ENCODE data around the gene ARMH2.

ARMH2 gene

GRCh38 chr6:24761851-24762250 is 36.9 kb downstream of the ARMH2 start:
- Histone ChIP-seq H3K36me3 (ENCODE audit: control insufficient read depth, insufficient read depth, low read length) (no peaks in the 10 kb centered on the region), H3K9me3 (ENCODE audit: control insufficient read depth, low read length) (no peaks in the 10 kb centered on the region), H3K27me3 (ENCODE audit: control insufficient read depth, insufficient read depth, low read length) (no peaks in the 10 kb centered on the region), H3K79me2 (no peaks in the 10 kb centered on the region), H2AFZ (no peak overlapping the region), H3K27ac (no peak overlapping the region), H3K4me1 (peaks cover 9% of the 10 kb centered on the region), H3K4me3 (ENCODE audit: low read depth, low read length) (no peak overlapping the region), H3K4me2 (ENCODE audit: low read length) (no peak overlapping the region), H3K9ac (no peak overlapping the region)
- TF ChIP-seq CTCF (IDR thresholded peaks at IDR 0.05): no peak

- no peak overlapping the region for H3K4me3 ChIP-seq (ENCODE audit: low read depth, low read length)
- peaks cover 9% of the 10 kb centered on the region for H3K4me1 ChIP-seq
- no peak overlapping the region for H3K9ac ChIP-seq
- no peaks in the 10 kb centered on the region for H3K36me3 ChIP-seq (ENCODE audit: control insufficient read depth, insufficient read depth, low read length)
- no peaks in the 10 kb centered on the region for H3K79me2 ChIP-seq
- TF ChIP-seq CTCF (IDR thresholded peaks at IDR 0.05): no peak
- H3K27me3 ChIP-seq (ENCODE audit: control insufficient read depth, insufficient read depth, low read length): no peaks in the 10 kb centered on the region
- H2AFZ ChIP-seq: no peak overlapping the region
- no peak overlapping the region for H3K4me2 ChIP-seq (ENCODE audit: low read length)
- no peaks in the 10 kb centered on the region for H3K9me3 ChIP-seq (ENCODE audit: control insufficient read depth, low read length)
- no peak overlapping the region for H3K27ac ChIP-seq
Observed at GRCh38 chr6:24761193-24761835, 37.4 kb downstream of the ARMH2 start.

GRCh38 chr6:24760210-24760609 is 38.5 kb downstream of the ARMH2 start:
- H3K27me3 ChIP-seq (ENCODE audit: control insufficient read depth, insufficient read depth, low read length): no peaks in the 10 kb centered on the region
- no peak overlapping the region for H3K4me3 ChIP-seq (ENCODE audit: low read depth, low read length)
- H3K36me3 ChIP-seq (ENCODE audit: control insufficient read depth, insufficient read depth, low read length): no peaks in the 10 kb centered on the region
- peaks cover 9% of the 10 kb centered on the region for H3K4me1 ChIP-seq
- no peak overlapping the region for H3K9ac ChIP-seq
- no peaks in the 10 kb centered on the region for H3K9me3 ChIP-seq (ENCODE audit: control insufficient read depth, low read length)
- H2AFZ ChIP-seq: no peak overlapping the region
- no peaks in the 10 kb centered on the region for H3K79me2 ChIP-seq
- no peak overlapping the region for H3K27ac ChIP-seq
- H3K4me2 ChIP-seq (ENCODE audit: low read length): no peak overlapping the region
- no peak for TF ChIP-seq CTCF (IDR thresholded peaks at IDR 0.05)

GRCh38 chr6:24759718-24760117 is 39.0 kb downstream of the ARMH2 start:
- H3K9ac ChIP-seq: no peak overlapping the region
- no peaks in the 10 kb centered on the region for H3K27me3 ChIP-seq (ENCODE audit: control insufficient read depth, insufficient read depth, low read length)
- peaks cover 9% of the 10 kb centered on the region for H3K4me1 ChIP-seq
- H3K4me2 ChIP-seq (ENCODE audit: low read length): no peak overlapping the region
- no peak overlapping the region for H3K4me3 ChIP-seq (ENCODE audit: low read depth, low read length)
- H2AFZ ChIP-seq: no peak overlapping the region
- no peaks in the 10 kb centered on the region for H3K9me3 ChIP-seq (ENCODE audit: control insufficient read depth, low read length)
- H3K36me3 ChIP-seq (ENCODE audit: control insufficient read depth, insufficient read depth, low read length): no peaks in the 10 kb centered on the region
- H3K27ac ChIP-seq: no peak overlapping the region
- H3K79me2 ChIP-seq: no peaks in the 10 kb centered on the region
- TF ChIP-seq CTCF (IDR thresholded peaks at IDR 0.05): no peak

GRCh38 chr6:24757611-24758010 is 41.1 kb downstream of the ARMH2 start:
- Histone ChIP-seq H3K27me3 (ENCODE audit: control insufficient read depth, insufficient read depth, low read length) (no peaks in the 10 kb centered on the region), H3K4me1 (peaks cover 9% of the 10 kb centered on the region), H3K9me3 (ENCODE audit: control insufficient read depth, low read length) (no peaks in the 10 kb centered on the region), H3K27ac (no peak overlapping the region), H3K4me3 (ENCODE audit: low read depth, low read length) (no peak overlapping the region), H3K79me2 (no peaks in the 10 kb centered on the region), H3K4me2 (ENCODE audit: low read length) (peak overlapping the region; percentile 14), H2AFZ (peak overlapping the region; percentile 12), H3K36me3 (ENCODE audit: control insufficient read depth, insufficient read depth, low read length) (no peaks in the 10 kb centered on the region), H3K9ac (no peak overlapping the region)
- TF ChIP-seq CTCF (IDR thresholded peaks at IDR 0.05): no peak
